Measurements from ENCODE around the gene ARAP2.

ARAP2 gene

GRCh38 chr4:36244257-36245082 is at the start of gene ARAP2:
Gene ARAP2, minus strand, starts transcription at chr4:36244514. Its CDS starts 15,028 bp downstream, at chr4:36229486.
- peak; percentile 56 to 58 for DNase-seq (ENCODE audit: low read depth in 2 of 2)

- DNase-seq (ENCODE audit: low read depth in 2 of 2), result no peak
Observed at GRCh38 chr4:36292556-36293188, 48.4 kb upstream of the ARAP2 start.

DNA sequence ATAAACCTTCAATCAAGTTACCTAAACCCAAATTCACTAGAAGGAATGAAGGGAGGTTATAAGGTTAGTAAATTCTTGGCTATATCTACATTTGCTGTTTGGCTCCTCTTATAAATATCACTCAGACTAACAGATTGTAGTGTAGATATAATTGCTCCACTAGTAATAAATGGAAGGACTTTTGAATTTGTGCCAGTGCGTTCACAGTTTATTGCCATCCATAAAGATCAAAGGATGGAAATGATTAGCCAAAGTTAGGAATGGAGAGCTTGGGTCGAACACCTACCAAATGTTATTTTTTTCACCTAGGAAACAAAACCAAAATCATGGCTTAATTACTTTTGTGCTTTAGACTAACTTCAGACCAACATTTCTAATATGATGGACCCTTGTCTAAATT is 46.3 kb upstream of the ARAP2 start:
- no peak for DNase-seq (ENCODE audit: low read depth in 2 of 2)

- DNase-seq (ENCODE audit: low read depth in 2 of 2), result no peak
Observed at GRCh38 chr4:36288731-36289426, 44.6 kb upstream of the ARAP2 start.

GRCh38 chr4:36286481-36286871 is 42.2 kb upstream of the ARAP2 start:
- DNase-seq (ENCODE audit: low read depth in 2 of 2), result no peak

GRCh38 chr4:36285784-36286480 is 41.6 kb upstream of the ARAP2 start:
- DNase-seq (ENCODE audit: low read depth in 2 of 2), result peak in 1 of 2 donors; percentile 14

GRCh38 chr4:36283912-36284465 is 39.7 kb upstream of the ARAP2 start:
- DNase-seq (ENCODE audit: low read depth in 2 of 2), result no peak

DNA sequence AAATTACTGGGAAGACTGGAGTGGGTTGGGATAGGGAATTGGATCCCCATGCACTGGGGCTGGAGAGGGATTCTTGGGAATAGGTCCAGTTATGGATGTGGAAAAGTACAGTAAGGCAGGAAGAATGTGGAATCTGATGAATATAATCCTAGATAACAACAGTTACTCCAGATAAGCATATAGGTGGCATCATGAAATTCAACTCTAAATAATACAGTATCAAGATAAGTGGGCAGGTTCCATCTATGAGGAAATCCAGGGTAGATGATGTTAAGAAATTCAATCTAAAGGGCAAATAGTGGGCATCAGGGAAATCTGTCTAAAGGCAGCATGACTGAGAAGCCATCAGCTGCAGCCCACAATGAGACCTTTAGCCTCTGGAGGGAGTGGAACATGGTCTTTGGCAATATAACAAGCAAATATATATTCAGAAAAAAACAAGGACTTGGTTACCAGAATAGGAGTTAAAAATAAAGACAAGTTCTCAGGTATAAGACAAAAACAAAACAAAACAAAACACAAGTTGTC is 38.3 kb upstream of the ARAP2 start:
- DNase-seq (ENCODE audit: low read depth in 2 of 2), result no peak

- no peak for DNase-seq (ENCODE audit: low read depth in 2 of 2)
Observed at GRCh38 chr4:36281384-36282106, 37.2 kb upstream of the ARAP2 start, which contains the start of gene DTHD1. Gene DTHD1, plus strand, starts transcription at chr4:36281616. Its CDS starts 143 bp downstream, at chr4:36281759.

GRCh38 chr4:36280555-36280954 is 36.2 kb upstream of the ARAP2 start:
- no peak for DNase-seq (ENCODE audit: low read depth in 2 of 2)

- DNase-seq (ENCODE audit: low read depth in 2 of 2), result no peak
Observed at GRCh38 chr4:36278789-36279188, 34.5 kb upstream of the ARAP2 start.

DNA sequence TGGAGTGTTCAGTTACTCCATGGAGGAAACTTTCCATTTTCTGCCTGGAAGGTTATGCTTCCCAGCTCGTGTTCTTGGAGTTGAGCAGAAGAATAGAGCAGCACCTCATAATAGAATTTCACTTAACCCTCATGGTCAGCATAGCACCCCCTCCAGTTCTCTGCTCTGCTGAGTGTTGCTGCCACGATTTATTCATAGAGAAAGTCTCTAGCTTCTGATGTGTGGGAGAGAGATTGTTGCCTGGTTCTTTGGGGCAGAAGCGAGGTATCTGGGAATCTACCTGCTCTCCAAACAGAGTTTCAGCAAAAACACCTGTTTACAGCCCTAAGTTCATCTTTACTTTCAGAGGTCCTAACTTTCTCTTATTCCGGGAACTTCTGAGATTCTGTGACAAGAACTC is 33.2 kb upstream of the ARAP2 start:
- DNase-seq (ENCODE audit: low read depth in 2 of 2), result no peak

DNA sequence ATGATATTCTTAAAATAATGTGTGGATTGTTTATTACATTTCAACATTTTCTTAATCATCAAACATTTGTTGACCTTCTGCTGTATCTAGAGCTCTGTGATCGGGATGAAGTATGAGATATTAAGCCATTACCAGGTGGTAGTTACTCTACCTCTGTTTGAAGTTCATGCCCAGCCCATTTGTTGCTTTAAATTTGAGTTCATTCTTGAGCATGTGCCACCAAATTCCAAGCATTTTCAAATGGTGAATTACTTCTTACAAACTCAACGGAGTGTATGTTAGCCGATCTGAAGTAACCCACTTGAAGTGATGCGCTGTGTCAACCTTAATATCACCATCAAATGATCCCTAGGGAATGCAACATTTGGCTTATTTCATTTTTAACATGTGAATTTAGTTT is 29.8 kb upstream of the ARAP2 start:
- no peak for DNase-seq (ENCODE audit: low read depth in 2 of 2)

DNA sequence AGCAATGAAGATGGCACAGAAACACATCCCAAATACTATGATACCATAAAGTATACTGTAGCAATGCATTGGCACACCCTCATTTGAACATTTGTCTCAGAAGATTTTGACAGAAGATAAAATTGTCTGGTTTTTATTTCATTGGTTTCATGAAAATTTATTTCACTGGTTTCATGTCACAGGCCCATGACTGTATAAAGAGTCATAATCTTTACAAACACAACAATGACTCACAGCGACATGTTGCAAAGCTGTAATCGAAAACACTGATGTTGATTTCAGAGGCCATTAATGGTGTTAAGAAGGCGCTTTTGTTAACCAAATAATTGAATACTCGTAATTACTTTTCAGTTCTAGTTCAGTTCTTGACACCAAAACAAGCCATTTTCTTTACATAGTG is 29.0 kb upstream of the ARAP2 start:
- DNase-seq (ENCODE audit: low read depth in 2 of 2), result no peak

GRCh38 chr4:36269533-36270173 is 25.3 kb upstream of the ARAP2 start:
- DNase-seq (ENCODE audit: low read depth in 2 of 2), result no peak

- DNase-seq (ENCODE audit: low read depth in 2 of 2), result no peak
Observed at GRCh38 chr4:36269101-36269500, 24.8 kb upstream of the ARAP2 start.

DNA sequence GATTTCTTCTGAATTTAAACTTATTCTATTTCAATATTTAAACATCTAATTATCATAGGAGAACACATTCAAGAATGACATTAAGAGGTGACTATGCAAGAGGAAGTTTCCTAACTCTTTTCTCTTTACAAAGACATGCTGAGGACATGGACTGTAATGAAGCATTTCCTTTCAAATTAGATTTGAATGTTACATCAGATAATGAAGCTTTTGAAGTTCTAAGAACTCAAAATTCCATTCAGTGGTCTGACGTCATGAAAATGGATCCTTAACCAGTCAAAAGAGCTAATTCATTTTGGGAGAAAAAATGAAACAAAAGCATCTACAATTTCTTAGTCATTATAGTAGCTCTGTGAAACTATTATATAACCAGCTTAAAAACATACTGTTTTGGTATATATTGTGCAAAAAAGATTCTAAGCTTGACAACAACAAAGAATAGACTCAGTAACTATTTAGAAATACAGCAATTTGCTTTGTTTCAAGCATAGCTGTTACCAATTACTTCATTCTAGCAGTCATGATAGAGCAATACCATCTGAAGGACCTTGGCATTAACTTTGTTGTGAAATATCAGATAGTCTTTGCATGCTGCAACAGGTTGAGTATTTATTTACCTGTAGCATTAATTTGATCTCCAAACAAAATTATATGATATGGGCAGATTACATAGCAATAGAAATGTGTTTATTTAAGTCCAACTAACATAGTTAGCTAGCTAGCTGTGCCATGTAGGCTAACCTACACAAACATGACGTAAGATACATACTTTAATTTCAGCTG is 23.4 kb upstream of the ARAP2 start:
- DNase-seq (ENCODE audit: low read depth in 2 of 2), result no peak

GRCh38 chr4:36264207-36264826 is 20.0 kb upstream of the ARAP2 start:
- DNase-seq (ENCODE audit: low read depth in 2 of 2), result no peak

GRCh38 chr4:36260731-36261130 is 16.4 kb upstream of the ARAP2 start:
- DNase-seq (ENCODE audit: low read depth in 2 of 2), result no peak

Data from stimulated activated CD8-positive, alpha-beta memory T cell treated with anti-CD3 and anti-CD28 coated beads, Interleukin-7, amount 100 ng/mL, for 1 hour (primary cell).